GM21825 (cell line): ENCODE results near the gene TFF3.

Source experiments
- ATAC-seq: cut with Tn5 transposase; IDR thresholded peaks from one replicate; pipeline ENCODE4 v1.9.1; 2021; ENCODE audit warnings: mild to moderate bottlenecking, moderate library complexity; ENCODE audit not compliant: unreplicated experiment

TFF3 gene

GRCh38 chr21:42272984-42273600 lies 42.1 kb downstream of the TFF3 start:
- no peak for ATAC-seq

GRCh38 chr21:42272109-42272962 lies 42.9 kb downstream of the TFF3 start:
- ATAC-seq: no peak

GRCh38 chr21:42271065-42271464 lies 44.1 kb downstream of the TFF3 start:
- no peak for ATAC-seq

DNA sequence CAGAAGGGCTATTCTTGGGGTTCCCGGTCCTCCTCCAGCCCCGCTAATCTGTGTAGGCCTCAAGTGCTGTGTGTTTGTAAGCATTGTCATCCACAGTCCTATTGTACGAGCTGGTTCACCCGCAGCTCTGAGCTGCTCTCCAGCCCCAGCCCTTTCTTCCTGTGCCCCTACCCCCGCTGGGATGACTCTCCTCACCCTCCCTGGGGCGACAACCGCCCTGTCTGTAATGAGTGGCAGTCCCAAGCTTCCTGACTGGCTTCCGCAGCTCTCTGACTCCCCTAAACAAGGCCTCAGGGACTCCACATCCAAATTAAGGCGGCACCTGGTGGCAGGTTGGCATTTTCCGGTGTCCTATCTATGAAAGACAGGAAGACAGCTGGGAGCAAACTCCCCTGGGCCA lies 45.8 kb downstream of the TFF3 start:
- ATAC-seq: no peak

GRCh38 chr21:42266971-42267556 lies 48.1 kb downstream of the TFF3 start:
- ATAC-seq: no peak

DNA sequence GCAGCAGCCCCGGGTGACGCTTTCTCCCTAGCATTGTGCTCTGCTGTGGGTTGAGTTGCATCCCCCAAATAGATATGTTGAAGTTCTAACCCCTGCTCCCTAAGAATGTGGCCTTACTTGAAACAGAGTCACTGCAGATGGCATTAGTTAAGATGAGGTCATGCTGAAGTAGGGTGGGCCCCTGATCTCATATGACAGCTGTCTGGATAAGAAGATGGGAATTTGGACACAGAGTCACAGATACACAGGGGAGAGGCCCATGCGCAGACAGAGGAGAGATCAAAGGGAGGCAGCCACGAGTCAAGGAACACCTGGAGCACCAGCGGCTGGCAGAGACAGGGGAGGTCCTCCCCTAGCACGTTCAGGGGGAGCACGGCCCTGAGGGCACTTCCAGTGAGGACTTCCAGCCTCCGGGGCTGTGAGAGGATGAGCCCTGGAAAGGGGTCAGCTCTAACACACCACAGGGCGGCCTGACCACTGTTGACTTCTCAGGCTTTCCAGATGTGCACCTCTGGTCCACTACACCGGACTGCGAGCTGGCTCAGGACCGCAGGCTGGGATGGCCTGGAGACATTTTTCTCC lies 49.9 kb downstream of the TFF3 start:
- no peak for ATAC-seq

GRCh38 chr21:42264245-42265195 lies 50.7 kb downstream of the TFF3 start:
- ATAC-seq: no peak

- no peak for ATAC-seq
These were observed 51.5 kb downstream of the TFF3 start for GRCh38 chr21:42263591-42264131.

DNA sequence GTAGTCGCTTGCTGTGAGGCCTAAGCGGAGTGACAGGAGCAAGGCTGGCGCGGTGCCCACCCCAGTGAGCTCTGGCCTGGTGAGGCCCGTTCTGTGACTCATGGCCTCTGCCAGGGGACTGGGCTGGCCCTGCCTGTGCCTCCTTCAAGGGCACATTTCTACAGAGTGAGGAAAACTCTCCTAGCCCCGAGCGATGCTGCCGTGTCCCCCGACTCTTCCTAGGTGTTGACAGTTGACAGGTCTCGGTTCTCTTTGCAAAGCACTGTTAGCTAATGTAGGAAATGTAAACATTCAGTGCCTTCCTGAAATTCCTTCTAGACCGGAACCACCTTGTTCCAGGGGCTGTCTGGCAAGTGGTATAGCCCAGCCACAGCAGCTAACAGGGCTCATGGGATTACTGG lies 52.4 kb downstream of the TFF3 start:
- ATAC-seq: no peak

GRCh38 chr21:42261829-42262200 lies 53.4 kb downstream of the TFF3 start:
- ATAC-seq: no peak
